ENCODE results near the gene OSGEP.

OSGEP gene

DNA sequence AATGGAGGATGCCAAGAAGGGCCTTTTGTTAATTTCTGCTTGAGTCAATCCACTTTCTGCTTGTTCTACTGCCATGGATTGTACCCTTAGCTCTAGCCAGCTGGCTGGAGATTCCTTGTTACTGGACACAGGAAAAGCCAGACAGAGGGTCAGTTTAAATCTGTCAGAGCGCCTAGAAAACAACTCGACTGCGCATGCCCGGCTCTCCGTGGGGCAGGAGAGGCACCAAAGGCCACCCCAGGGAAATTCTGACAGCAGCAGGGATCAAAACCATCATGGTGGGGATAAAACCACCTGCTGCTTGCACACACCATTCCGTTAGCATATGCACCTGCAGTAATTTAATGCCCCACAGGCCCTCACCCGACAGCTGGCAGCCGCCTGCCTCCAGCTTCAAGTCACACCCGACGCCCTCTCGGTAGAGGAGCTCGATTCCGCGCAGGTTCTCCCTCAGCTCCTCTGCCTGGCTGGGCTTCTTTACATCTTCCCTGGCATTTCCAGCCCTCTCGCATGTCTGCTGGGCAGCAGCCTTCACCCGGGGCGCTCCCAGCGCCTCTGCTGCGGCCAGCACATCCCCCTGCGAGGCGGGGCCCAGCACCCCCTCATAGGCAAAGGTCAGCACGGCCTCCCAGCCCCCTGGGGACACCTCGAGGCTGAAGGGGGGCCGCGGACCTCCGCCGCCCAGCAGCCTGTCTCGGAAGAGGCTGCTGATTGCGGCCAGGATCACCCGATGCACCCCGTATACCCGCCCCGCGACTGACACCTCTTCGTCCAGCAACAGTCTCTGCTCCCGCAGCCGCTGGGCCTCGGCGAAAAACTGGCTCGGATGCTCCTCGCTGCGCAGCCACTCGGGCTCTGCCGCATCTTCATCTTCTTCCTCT, 19.7 kb downstream of the OSGEP start:
- DNase-seq (ENCODE audit: insufficient read length, low spot score) (no peak), FAIRE-seq (no peak)

DNA sequence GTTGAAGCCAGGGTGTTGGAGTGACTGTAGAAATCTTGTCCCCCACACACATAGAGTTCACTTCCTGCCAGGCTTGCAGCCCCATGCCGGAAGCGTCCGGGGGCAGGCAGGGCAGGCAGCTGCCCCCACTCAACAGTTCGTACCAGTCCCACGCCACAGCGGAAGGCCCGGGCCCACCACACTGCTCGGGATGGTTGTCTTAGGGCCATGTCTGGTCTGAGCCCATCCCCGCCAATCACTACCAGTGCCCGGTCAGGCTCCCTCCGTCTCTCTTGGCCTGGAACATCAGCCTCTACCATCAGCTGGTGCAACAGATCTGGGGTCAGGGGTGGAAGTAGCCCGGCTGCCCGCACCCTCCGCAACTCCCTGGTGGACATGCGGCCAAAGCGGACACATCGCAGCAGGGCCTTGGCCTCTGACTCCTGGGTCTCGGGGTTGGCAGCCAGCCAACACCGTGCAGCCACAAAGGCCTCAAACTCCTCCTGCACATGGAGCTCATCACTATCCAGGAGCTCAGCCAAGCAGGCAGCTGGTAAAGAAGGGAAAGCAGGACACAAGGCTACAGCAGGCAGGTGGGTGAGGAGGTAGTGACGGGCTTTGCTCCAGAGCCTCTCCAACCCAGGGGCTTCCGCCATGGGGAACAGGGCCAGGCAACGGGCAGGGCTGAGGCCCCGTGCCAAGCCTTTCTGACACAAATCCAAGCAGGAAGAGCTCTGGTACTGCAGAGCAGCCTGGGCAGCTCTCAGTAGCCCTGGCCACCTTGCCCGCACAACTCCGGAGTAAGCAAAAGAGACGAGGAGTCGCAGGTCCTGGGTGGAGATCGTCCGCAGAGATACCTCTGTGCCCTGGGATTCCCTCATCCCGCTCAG, 24.6 kb downstream of the OSGEP start:
- no peak for FAIRE-seq
- no peak for DNase-seq (ENCODE audit: insufficient read length, low spot score)

DNA sequence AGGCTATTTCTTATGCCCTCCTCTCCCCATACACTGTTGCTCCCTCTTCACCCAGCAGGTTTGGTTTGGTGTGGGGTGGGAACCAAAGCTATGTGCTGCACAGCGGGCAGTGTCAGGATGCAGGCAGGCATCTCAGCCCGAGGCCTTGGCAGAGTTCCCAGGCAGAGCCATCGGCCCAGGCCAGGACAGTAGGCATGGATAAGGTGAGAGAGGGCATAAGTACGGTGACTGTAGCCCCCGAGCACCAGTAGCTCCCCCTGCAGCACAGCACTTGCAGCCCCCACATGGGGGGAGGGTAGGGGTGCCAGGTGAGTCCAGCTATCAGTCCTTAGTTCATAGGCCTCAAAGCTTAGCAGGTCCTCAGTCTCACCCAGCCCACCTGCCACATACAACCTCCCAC, 25.8 kb downstream of the OSGEP start:
- FAIRE-seq (no peak), DNase-seq (ENCODE audit: insufficient read length, low spot score) (no peak)

DNA sequence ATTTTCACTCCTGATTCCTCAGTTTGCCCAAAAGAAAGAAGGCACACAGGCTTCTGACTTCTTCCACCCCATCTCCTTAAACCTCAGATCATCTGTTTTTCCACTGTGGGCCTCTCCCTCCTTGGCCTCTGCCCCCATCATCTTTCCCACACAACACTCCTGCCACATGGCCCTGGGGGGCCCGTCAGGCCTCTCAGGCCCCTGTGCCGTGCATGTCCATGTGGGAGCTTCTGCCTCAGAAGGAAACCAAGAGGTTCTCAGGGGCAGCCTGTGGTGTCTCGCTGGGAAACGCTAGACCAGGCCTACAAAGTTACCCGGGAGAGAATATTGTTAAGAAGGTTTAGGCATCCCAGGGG, 26.6 kb downstream of the OSGEP start:
- FAIRE-seq: no peak

DNA sequence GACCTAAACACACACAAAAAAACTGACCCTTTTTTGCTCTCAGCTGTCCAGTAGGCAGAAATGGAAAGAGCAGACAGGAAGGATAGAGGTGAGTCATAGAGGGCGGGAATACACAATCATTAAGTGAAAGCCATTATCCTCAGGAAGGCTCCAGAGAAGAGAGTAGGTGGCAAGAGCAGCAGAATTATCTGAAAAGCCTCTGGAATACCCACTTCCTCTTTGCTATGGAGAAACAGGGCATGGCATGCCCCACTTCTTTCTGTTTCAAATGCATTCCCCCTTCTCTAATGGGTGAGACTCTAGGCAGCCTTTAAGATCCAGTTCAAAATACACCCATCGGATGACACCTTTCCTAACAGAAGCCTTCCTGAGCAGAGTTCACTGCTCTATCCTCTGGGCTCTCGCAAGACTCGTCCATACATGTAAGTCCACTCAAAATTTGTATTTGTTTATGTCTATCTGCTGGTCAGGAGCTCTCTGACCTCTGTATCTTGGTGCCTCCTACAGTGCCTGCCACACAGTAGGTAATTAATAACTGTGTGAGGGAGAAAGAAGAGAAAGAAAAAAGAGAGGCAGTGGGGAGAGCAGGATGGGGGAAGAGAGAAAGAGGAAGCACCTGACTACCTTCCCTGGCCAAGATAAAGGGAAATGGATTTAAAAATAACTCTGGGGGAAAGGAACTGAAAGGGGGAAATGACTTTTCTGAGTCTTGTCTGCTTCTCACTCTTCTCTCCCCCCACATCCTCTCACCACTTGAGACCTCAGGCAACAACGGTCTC, 27.2 kb downstream of the OSGEP start:
- DNase-seq (ENCODE audit: insufficient read length, low spot score) (peak; percentile 57), FAIRE-seq (no peak)

More for the DNA sequence above, 26.6 kb downstream of the OSGEP start:
- no peak for DNase-seq (ENCODE audit: insufficient read length, low spot score)

DNA sequence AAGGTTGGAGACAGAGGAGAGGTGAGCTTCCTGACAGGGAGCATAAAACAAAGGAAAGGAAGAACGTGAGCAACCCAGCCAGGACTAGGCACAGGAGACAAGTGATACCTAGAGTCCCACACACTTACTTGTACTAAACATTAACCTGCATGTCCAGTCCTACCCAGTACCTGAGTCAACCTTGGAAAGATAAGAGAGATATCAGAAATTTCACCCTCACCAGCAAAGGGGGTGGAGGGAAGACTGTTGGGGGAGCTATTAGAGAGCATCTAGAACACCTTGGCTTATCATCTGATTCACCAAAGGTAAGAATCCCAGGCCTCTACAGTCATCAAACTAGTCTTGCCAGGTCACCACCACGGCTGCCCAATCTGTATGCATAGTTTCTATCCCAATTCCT, 29.8 kb downstream of the OSGEP start:
- FAIRE-seq (no peak), DNase-seq (ENCODE audit: insufficient read length, low spot score) (no peak)

DNA sequence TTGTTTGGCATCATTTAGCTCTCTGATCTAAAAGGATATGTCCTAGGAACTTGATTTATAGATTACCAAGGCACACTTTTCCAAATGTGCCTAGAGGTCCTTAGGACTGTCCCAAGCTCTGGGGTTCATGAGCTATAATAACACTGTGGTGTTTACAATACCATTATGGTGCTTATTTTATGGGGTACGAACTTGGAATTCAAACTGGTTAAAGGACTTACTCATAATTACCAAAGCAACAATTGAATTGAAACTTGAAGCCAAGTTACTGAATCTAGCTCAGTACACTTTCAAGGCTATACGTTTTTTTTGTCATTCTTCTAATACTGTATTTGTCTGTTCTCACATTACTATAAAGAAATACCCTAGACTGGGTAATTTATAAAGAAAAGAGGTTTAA, 31.7 kb downstream of the OSGEP start:
- FAIRE-seq (no peak), DNase-seq (ENCODE audit: insufficient read length, low spot score) (no peak)

DNA sequence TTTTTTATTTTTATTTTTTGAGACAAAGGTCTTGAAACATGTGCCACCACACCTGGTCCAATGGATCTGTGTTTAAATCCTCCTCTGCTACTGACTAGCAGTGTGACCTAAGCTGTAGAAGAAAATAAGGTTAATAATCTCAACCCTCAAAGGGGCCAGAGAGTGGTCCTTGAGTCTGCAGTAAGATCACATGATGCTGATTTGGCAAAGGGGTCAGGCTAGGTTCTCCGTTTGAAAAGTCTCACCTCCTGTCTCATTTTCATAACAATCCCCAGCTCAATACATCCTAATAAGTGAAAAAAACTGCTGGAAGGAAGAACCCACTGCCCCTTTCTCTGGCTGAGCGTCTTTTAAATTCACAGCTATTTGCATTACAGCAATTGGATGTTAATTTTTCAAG, 33.3 kb downstream of the OSGEP start:
- no peak for FAIRE-seq
- DNase-seq (ENCODE audit: insufficient read length, low spot score): no peak

DNA sequence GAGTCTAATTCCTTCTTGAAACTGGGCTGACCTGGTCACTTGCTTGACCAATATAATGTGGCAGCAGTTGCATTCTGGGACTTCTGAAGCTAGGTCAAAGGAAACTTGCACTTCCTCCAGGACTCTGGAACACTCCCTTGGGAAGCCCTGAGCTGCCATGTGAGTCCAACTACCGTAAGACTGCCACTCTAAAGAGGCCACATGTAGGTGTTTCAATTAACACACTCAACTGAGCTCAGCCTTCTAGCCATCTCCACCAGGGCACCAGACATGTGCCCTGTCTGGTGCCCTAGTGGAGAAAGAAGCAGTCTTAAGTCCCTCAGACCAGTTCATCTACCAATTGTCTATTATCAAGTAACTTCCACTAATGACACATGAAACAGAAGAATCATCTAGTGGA, 35.2 kb downstream of the OSGEP start:
- no peak for FAIRE-seq
- no peak for DNase-seq (ENCODE audit: insufficient read length, low spot score)

DNA sequence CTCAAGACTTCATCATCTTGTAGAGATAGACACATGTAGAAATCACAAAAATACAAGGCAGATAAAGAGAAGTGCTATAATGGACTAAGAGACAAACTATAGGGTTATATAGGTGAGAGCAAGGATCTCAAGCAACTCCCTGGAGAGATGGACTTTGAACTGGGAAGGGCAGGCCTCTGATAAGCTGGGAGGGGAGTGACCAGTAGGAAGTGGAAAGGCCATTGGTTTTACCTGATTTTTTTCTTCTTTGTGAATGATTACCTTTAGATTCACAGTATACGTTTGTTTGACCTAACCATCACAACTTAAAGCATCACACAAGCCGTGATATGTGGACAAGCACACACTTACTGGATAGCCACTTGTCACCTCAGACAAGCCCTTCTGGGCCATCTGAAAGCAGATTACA, 36.1 kb downstream of the OSGEP start:
- no peak for FAIRE-seq
- DNase-seq (ENCODE audit: insufficient read length, low spot score): no peak

DNA sequence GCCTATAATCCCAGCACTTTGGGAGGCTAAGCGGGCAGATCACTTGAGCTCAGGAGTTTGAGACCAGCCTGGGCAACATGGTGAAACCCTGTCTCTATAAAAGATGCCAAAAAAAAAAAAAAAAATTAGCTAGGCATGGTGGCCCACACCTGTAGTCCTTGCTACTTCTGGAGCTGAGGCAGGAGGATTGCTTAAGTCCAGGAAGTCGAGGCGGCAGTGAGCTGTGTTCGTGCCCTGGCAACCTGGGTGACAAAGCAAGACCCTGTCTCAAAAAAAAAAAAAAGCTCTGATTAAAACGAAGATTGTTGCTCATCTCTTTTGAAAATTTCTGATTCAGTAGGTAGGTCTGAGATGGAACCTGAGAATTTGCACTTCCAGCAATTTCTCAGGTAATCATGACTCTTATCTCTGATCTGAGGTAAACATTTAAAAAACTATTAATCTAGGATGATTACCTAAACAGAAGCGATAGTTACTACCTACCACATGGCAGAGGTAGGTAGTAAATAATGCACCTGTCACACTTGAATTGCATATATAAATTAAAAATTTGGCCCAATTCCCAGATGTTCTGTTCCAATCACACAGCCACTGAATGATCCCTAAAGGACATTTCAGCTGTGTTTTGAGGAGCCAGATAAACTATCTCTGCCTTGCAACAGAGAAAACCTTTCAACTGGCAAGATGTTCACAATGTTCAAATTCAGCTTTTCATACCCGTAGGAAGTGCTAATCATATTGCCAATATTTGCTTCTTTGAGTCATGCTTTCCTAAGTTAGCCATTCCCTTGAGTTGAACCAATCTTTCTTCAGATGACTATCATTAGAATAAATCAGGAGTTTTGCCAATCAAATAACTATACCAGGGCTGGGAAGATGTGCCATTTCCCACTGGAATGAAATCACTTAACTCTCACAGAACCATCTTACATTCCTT, 37.1 kb downstream of the OSGEP start:
- DNase-seq (ENCODE audit: insufficient read length, low spot score): no peak

DNA sequence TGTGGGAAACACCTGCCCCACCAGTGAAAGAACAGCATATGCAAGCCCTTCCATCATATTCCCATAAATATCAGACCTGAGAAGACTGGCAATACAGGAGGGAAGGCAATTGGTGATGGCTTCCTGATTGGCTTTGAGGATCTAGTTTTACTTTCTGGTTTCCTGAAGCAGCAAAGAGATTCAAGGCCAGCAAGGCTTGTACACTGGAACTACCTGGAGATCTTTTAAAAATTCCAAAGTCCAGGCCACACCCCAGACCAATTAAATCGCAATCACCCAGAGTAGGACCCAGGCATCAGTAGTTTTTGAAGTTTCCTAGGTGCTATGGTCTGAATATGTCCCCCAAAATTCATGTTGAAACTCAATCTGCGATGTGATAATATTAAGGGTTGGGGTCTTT, 38.4 kb downstream of the OSGEP start:
- no peak for FAIRE-seq
- no peak for DNase-seq (ENCODE audit: insufficient read length, low spot score)

More for the DNA sequence above, 37.1 kb downstream of the OSGEP start:
- no peak for FAIRE-seq

DNA sequence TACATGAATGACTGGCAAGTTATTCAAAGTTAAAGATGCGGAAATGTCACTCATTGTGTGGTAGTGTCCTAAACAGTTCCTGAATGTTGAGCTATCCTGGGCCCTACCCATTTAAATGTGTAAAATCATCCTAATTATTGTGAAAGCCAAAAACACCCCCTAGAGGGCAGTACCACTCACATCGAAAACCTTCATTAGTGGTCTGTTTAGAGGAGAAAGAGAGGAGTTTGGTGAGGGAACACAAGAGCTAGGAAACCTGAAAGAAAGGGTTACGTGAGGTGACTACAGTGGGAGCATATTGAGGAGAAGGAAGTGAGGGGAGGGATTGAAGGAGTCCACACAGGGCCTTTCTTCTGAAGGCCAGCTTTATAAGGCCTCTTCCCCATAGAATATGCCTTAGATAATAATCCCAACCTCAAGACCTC, 38.8 kb downstream of the OSGEP start:
- DNase-seq (ENCODE audit: insufficient read length, low spot score): peak; percentile 48
- FAIRE-seq: no peak

DNA sequence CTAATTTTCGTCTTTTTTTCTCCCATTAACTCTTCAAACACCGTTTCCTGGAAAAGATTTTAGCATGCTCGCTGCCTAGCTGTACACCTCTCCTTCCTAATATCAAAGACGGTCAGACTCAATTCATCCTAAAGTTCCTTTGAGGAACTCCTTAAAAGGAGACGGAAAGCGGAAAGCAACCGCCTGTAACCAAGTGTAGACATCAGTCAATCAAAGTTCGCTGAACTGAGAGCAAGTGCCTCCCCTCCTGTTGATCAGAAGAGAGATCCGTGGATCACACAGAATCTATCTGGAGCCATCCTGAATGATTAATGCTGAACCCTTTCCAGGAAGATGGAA, 40.9 kb downstream of the OSGEP start:
- DNase-seq (ENCODE audit: insufficient read length, low spot score): no peak
- no peak for FAIRE-seq

DNA sequence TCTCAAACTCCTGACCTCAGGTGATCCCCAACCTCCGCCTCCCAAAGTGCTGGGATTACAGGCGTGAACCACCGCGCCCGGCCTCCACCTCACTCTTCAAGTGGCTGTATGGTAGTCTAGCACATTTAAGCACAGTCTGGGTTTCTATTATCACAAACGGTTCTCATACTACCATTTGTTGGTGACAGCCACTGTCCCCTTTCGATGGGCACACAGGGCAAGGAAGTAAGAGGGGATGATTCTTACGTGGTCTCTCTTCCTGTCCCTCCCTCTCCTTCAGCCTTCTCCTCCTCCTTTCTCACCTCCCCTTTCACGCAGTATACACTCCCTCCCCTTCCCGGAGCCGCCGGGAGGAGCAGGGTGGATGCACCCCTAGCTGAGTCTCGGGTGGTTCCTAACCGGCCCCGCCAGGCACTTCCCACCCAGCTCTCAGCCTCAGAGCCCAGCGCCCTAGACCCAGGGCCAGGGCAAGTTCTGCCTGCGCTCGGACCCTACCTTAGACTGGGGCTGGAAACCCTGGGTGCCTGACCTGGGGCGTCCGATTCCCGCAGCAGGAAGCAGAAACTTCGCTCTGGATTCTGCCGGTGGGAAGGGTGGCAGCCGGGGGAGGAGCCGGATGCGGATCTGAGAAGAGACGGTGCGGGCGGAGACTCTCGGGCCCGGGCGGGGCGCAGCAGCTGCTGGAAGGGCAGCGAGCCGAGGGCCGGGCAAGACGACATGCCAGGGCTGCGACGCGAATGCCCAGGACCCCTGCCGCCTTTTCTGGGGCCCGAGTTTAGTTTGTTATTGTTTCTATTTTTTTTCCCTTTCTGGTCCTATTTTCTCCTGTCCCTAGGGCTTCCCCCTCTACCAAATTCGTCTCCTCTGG, 41.5 kb downstream of the OSGEP start, which contains the start of gene TEP1:
TEP1 (minus strand) TSS at position 626 of the 868 bp plus-strand sequence. CDS start 5,062 bp downstream, outside the sequence.
- DNase-seq (ENCODE audit: insufficient read length, low spot score) (peak; percentile 68), FAIRE-seq (no peak)

DNA sequence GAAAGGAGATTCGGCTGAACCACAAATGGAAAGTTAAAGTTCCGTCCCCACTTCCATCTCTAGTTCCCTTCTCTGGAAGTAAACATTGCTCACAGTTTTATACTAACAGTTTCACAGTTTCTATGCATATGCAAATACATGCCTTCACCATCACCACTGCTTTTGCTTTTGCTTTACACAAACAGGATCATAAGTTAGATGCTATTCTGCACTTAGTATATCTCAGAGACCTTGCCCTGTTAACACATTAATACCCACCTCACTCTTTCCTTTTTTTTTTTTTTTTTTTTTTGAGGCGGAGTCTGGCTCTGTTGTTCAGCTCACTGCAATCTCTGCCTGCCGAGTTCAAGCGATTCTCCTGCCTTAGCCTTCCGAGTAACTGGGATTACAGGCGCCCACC, 42.2 kb downstream of the OSGEP start:
- FAIRE-seq (no peak), DNase-seq (ENCODE audit: insufficient read length, low spot score) (no peak)

DNA sequence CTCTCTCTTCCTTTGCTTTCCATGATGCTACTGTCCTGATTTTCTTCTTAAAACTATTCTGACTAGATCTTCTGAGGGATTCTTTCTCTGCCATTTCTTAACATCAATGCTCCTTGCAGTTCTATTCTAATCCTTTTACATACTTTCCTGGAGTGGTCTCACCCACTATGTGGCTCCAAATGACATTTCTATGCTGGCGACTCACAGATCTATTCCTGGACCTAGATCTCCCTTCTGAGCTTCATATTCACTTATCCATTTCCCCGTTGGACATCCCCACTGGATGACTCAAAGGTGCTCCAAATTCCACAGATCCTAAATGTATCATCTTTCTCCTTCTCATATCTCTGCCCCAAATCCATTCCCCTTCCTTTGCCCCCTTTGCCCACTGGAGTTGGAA, 45.4 kb downstream of the OSGEP start:
- DNase-seq (ENCODE audit: insufficient read length, low spot score): no peak
- FAIRE-seq: no peak

DNA sequence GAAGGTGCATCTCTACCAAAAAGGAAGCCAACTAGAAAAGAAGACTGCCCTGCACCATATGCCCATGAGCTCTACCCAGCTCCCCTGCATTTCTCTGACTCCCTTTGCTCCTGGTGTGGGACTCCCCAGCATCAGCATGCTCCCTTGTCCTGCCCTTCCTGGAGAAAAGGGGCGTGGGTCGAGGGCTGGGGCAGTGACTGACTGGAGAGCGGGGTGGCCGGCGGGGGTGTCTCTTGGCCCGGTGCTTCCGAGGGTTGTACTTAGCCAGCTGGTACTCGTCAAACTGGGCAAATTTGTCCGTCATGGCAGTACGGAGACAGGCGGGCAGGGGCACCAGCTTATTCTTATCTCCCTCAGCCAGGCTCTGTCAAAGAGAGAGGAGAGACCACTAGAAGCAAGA, 51.1 kb downstream of the OSGEP start:
- FAIRE-seq: no peak

DNA sequence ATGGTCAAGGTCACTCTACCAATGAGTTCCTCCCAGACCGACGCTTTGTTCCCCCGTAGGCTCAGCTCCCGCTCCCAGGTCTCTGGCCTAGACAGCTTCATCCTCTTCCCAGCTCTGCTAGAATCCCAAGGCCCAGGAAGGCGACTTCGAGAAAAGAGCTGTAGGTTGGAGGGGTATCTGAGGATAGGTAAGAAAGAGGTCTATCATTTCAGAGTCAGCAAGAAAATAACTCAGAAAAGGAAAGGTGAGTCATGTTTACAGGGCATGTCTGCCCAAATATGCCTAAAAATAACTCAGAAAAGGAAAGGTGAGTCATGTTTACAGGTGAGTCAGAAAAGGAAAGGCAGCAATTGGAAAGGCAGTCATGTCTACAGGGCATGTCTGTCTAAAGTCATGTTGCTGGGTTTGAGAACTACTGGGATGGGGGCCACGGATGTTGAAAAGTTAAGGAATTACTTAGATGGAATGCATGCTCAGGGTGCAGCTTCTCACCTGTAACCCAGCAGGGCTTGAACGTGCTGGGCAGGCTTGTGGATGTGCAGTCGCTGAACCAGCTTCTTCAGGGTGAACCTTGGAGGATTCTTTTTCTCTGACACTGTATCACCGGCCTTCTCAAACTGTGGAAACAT, 53.5 kb downstream of the OSGEP start:
- DNase-seq (ENCODE audit: insufficient read length, low spot score): no peak
- no peak for FAIRE-seq

More for the DNA sequence above, 51.1 kb downstream of the OSGEP start:
- no peak for DNase-seq (ENCODE audit: insufficient read length, low spot score)

Measured in HTR-8/SVneo (cell line).